Measurements from ENCODE around the gene MRPL48.

DNA sequence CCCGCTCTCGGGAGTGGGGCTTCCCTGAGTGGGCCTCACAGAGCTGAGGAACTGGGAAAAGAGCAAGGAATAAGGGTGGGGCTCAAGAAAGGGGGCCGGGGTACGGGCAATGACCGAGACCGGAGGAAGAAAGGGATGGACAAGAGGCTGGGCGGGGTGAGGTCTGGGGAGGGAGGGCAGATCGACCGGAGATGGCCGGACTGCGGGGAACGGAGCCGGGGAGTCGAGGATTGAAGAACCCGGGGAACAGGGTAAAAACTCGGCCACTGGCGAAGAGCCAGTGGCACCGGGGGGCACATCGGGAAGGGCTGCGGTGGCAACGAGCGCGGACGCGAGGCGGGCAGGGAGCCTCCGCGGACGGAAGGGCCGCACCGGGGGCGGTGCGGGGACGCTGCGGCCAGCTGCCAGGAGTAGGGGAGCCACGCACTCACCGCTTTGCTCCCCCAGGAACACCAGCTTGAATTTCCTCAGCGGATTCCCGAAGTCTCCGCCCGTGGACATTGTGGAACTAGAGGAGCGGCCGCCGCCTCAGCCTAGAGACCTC lies 27.5 kb upstream of the MRPL48 start:
- TF ChIP-seq CTCF (IDR thresholded peaks at IDR 0.05) (no peak), POLR2A (IDR thresholded peaks at IDR 0.05) (no peak)
